Caki2 (cell line): ENCODE data around the gene HOXD10. TPM values are rescaled to one million over a fixed set of nuclear protein-coding genes. Genes with fewer than 3 reads are reported as not detected.

Experiments used
- DNase-seq: peaks from one replicate; pipeline ENCODE4 v3.0.0-alpha.2; 2015; ENCODE audit warnings: low read depth
- in situ Hi-C: cut with HindIII; loops from 2 replicates; pipeline ENCODE4 v1.10.0; 2016; ENCODE audit warnings: low sequenced_read_pairs, low pct_unique_long_range_greater_than_20kb, mixed read lengths
- total RNA-seq: library from RNA; depleted of rRNA; stranded (reverse); fragments of >200 nt; shearing (Covaris generic); gene quantifications from 2 replicates; pipeline ENCODE4 v1.2.3, GENCODE V29; 2014; ENCODE audit warnings: low replicate concordance; rRNA removed

Gene HOXD10
- total RNA-seq, 1 experiment from 2014 or later, result 4.3 TPM

DNA sequence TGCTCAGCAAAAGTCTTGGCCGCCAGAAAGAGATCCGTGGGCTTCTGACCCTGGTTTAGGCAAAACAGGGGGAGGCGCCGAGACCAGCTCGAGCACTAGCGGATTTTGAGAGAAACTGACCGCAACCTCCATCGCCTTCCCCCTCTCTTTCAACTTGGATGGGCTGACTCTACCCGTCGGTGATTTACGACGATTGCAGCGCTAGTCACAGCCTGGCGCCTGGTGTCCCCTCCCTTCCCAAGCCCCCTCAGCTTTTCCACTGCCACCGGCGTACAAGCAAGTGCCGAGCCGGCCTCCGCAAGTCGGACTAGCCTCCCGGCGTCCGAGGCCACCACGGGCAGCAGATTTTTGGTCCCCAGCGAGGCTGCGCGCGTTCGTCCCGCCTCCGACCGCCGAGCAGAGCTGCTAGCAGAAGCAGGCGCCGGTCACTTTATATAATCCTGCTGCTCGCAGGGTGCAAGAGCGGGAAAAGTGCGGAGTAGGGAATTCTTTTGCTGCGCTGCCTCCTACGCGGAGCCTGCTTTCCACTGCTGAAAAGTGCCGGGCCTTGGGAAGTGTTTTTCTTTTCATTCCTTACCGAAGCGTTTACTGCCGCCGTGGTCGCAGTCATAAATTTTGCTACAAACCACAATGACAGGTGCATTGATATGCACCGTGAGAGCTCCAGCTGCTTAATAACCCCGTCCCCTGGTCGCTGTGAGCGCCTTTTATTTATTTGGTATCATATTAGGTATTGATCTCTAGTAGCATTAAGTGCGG, 48.2 kb downstream of the HOXD10 start:
- in situ Hi-C loops, result no loop called here
- DNase-seq, result no peak

DNA sequence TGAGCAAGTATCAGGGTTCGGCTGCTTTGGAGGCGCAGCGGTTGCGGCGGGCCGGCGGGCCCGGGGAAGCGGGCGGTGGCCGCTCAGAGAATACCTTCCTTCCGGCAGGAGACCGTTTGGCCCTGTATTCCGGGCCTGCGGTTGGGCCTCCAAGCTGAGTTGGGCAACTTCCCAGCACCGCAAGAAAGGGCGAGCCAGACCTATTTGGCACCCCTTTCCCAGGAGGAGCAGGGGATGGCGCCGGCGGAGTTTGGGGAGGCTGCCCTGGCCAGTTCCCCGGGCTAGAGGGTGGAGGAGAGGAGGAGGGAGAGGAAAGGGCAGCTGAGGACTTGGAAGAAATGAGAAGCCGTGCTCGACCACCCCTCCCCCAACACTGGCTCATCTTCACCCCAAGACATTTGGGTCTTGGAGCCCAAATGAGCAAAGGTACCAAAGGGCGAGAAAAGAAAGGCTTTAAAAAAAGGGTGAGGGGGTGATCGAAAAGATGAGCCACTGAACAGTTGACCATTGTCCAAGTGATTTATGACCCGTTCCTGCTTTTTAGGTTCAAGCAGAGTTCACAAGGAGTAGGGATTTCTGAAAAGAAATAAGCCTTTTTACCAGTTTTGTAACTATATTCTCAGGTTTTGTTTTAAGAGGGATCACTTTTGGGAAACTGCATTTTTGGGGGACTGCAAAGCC, 48.9 kb downstream of the HOXD10 start:
- no peak for DNase-seq

DNA sequence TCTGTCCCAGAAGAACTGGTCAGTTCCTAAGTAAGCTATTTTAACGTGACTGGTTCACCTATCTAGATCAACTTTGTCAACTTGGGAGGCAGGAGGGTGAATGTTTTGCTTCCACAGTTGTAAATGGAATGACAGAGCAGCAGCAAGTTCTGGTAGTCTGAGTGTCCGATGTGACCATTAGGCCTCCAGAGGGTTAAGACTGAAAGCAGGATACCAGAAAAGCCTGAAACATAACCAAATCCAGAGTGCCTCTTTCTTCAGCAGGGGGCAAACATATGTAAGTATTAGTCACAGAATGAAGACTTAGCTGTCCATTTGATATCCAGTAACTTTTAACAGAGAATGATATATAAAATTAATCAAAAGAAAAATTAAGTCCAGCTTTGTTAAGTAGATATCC, 49.7 kb downstream of the HOXD10 start:
- DNase-seq, result no peak
- in situ Hi-C loops, result no loop called here

More for the DNA sequence above, 48.9 kb downstream of the HOXD10 start:
- in situ Hi-C loops, result no loop called here

DNA sequence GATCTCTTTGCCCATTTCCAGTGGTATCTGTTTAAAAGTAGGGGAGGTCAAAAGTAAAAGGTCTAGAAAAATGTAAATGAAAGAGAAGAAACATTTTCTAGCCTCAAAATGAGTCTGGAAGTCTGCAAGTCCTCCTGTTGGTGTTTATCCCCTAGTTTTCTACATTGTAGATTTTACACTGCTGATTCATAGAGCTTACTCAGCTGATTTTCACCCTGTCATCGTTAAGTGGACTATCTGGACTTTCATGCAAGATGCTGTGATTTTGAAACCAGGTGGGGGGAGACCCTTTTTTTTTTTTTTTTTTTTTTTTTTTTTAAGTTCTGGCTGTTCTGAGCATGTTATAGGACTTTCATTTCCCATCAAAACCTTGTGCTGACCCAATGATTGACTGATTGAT, 50.8 kb downstream of the HOXD10 start:
- in situ Hi-C loops, result no loop called here
- no peak for DNase-seq

DNA sequence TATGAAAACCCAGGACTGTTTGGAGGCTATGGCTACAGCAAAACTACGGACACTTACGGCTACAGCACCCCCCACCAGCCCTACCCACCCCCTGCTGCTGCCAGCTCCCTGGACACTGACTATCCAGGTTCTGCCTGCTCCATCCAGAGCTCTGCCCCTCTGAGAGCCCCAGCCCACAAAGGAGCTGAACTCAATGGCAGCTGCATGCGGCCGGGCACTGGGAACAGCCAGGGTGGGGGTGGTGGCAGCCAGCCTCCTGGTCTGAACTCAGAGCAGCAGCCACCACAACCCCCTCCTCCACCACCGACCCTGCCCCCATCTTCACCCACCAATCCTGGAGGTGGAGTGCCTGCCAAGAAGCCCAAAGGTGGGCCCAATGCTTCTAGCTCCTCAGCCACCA, 52.6 kb downstream of the HOXD10 start:
- no peak for DNase-seq
- in situ Hi-C loops, result no loop called here

Other genes with a start within 250 kb of the HOXD10 start
- 7.1 and 24.1 TPM in 2 replicates for gene LNPK, start 114.5 kb upstream of the HOXD10 start, total RNA-seq
- not detected in 2 replicates for gene EVX2, start 32.8 kb upstream of the HOXD10 start, total RNA-seq
- gene HOXD13, start 24.1 kb upstream of the HOXD10 start, total RNA-seq, result not detected in 2 replicates
- not detected in 2 replicates for gene HOXD12, start 17.0 kb upstream of the HOXD10 start, total RNA-seq
- gene HOXD11, start 9.5 kb upstream of the HOXD10 start, total RNA-seq, result 3.7 TPM in 1 of 2 replicates, not detected in the other
- 9.5 and 13.4 TPM in 2 replicates for gene HOXD9, start 5.9 kb downstream of the HOXD10 start, total RNA-seq
- 20.0 and 22.0 TPM in 2 replicates for gene HOXD8, start 12.9 kb downstream of the HOXD10 start, total RNA-seq
- gene HOXD4, start 34.8 kb downstream of the HOXD10 start, total RNA-seq, result 0.17 TPM in 1 of 2 replicates, not detected in the other
- gene HOXD3, start 40.5 kb downstream of the HOXD10 start, total RNA-seq, result 4.8 and 7.5 TPM in 2 replicates
- gene HOXD1, start 71.9 kb downstream of the HOXD10 start, total RNA-seq, result 2.4 TPM in 1 of 2 replicates, not detected in the other
- 60.2 and 69.4 TPM in 2 replicates for gene MTX2, start 152.7 kb downstream of the HOXD10 start, total RNA-seq